CD4-positive, alpha-beta T cell treated with Interleukin-4 for 1 hour (primary cell): ENCODE results near the gene UQCRC2.
"Not testable (repeated sequence)": the region's sequence is repeated elsewhere in the genome, so short reads cannot be mapped to it uniquely, and the experiment has no call there.

Experiments used
- DNase-seq, 2 donors: peaks; one replicate each; pipeline ENCODE4 v3.0.0-alpha.2; 2020 to 2022

UQCRC2 gene

DNA sequence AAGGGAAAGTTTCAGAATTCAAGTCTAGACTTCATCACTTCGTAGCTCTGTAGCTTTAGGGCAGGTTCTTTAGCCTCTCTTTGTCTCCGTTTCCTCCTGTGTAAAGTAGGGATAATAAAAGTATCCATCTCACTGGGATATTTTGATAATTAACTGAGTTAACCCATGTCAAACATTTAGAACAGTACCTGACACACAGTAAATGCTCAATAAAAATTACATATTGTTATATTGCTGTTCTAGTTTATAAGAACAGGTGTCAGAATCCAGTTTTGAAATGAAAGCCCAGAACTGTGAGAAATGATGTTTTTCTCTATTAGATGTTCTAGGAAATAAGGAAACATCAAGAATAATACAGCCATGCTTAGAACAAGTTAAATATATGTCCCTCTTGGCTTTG lies 59.1 kb downstream of the UQCRC2 start:
- no peak for DNase-seq

DNA sequence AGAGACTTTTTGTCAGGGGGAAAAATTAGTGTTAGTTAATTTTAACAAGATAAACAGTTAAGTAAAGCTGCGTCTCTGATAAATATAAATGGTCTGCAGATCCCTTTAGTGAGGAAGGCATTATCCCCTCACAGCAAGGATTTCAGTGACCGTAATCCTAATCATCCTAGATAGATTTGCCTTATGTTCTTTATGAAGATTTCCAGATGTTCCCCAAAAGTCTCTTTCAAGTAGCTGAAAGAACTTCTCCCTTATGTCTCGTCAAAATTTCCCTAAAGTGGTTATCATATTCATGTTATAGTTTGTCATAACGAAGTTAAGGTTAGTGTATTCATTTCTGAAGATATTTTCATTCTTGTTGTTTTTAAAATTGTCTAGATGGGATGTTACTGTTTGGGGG lies 60.3 kb downstream of the UQCRC2 start:
- DNase-seq = no peak

DNA sequence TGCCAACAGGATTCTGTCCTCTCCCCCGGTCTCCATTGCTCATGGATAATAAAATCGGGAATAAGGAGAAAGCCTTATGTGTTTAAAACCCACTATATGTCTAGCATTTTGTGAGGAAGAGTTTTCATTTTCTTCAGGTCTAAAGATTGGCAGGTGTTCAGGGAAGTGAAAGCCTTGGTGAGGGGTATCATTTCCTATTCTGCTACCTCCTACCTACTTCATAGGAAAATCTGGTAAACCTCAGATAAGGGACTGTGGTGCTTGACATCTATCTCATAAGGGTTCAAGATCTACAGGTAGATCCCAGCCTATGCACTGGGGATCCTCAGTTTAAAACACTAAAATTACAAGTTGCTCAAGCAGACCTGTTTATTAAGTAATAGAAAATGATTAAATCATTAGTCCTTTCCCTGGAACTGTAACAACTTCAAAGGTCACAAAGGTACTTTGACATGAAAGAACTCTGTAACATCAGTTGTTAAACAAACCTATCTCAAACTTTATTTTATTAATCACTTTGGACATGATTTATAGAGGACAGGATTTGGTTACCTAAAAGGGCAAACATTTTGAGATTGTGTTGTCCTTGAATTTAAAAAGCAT lies 61.2 kb downstream of the UQCRC2 start:
- DNase-seq = no peak

DNA sequence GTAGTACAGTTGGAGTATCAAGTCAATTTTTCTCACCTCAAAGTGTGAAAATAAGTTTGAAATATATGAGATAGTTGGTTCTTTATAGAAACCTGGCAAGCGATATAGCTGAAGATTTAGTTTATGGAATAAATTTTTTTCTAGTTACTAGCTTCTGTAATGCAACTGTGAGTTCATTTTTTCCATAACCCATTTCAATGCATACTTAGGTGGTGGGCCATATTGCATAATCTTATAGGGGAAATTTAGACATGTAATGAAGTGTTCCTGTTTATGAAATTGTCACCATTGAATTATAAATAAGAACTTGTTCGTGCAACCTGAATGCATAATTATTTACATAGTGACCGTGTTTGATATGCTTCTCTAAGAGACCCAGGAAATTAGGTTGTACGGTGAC lies 63.8 kb downstream of the UQCRC2 start:
- DNase-seq = no peak

DNA sequence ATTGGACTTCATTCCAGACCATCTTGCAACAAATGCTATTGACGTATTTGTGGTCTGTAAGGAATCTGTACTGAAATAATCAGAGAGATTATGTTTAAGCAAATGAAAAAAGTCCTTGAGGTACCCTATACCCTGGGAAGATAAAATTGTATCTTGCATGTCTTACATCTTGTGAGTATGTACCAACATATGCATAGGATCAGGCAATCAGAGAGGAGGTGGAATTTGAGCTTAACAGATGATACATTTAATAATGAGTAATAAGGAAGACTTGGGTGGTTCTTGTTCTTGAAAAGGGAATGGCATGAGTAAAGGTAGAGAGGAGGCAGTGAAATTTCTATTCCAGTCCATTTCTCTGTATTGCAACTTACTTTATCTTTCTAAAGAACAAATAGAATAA lies 65.4 kb downstream of the UQCRC2 start:
- DNase-seq = no peak

DNA sequence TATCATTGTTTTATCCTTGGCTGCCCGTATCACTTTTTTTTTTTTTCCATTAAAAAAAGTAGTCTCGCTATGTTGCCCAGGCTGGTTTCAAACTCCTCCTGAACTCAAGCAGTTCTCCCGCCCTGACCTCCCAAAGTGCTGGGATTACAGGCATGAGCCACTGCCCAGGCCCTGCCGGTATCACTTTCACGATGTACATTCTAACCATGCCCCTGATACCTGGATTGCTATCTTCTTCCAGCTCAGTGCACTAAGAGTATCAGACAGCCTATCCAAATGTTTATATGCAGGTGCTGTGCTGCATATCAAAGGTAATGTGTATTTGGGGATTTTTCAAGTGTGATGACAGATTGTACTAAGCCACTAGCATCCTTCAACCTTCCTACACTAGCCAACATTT lies 69.0 kb downstream of the UQCRC2 start:
- DNase-seq = no peak

DNA sequence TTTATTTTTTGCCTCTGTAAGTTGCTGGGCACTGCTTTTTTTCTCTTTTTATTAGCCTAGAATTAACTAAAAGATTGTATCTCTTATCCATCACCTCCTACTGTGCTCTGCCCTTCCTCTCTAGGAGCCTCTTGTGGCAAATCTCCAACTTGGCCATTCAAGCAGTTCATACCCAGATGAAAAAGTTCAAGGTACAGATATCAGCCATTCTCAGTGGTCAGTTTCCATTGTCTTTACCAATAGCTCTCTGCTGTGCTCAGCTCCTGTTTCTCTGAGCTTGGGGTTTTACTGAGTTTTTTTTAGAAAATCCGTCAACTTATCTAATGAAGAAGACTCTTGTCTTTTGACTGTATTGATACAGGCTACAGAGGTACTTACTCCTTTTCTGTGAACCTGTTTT lies 70.3 kb downstream of the UQCRC2 start:
- DNase-seq = no peak

DNA sequence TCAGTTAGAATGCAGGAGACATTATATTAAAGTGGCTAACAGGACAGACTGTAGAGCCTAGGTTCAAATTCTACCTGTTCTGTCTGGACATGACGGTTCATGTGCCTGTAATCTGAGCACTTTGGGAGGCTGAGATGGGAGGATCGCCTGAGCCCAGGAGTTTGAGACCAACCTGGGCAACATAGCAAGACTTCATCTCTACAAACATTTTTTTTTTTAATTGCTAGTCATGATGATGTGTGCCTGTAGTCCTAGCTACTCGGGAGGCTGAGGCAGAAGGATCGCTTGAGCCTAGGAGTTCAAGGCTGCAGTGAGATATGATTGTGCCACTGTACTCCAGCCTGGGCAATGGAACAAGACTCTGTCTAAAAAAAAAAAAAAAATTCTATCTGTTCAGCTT lies 71.6 kb downstream of the UQCRC2 start:
- not testable (repeated sequence) for DNase-seq

DNA sequence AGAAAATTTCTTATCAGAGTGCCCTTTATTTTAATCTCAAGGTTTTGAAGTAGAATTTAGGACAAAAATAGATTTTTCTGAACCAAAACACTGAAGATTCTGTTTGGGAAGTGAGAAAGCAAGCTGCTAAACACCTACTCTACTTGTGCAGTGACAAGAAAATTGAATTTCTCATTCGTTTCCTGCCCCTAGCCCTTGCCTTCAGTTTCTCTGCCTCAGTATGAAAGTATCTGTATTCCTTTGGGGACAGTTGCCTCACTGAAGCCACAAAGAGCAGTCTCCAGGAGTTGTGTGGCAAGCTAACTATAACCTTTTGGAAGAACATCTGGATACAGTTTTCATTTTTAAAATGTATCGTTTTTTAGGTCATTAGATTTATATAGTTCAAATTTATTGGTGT lies 74.5 kb downstream of the UQCRC2 start:
- no peak for DNase-seq

DNA sequence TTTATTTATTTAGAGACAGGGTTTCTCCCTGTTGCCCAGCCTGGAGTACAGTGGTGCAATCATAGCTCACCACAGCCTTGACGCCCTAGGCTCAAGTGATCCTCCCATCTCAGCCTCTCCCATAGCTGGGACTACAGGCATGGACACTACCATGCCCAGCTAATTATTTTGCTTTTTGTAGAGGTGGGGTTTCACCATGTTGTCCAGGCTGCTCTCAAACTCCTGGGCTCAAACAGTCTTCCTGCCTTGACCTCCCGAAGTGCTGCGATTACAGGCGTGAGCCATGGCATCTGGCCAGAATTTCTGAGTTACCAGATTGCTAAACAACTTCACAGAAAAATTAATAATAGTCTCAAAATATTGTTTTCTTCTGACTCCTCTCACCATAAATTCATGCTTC lies 76.5 kb downstream of the UQCRC2 start:
- no peak for DNase-seq

DNA sequence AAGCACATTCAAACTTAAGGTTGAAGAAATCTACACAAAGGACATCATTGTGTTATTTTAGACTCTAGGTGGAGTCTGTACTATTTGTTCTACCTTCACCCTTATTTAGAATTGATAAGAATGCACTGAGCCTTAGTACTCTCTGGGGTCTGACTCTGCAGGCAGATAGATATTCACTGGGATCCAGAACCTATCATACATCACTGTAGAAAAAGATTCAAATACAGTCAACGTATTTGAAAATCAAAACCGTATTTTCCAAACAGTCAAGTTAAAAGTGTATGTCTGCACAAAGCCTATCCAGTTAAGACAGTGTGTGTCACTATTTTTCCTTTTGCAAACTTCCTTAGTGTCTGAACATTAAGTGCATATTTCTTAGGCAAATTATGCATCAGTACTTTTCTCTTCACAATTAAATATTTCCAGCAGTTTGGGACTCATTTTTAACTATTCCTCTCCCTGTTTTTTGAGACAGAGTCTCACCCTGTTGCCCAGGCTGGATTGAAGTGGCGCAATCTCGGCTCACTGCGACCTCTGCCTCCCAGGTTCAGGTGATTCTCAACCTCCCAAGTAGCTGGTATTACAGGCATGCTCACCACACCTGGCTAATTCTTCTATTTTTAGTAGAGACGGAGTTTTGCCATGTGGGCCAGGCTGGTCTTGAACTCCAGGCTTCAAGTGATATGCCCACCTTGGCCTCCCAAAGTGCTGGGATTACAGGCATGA lies 77.1 kb downstream of the UQCRC2 start:
- no peak for DNase-seq

DNA sequence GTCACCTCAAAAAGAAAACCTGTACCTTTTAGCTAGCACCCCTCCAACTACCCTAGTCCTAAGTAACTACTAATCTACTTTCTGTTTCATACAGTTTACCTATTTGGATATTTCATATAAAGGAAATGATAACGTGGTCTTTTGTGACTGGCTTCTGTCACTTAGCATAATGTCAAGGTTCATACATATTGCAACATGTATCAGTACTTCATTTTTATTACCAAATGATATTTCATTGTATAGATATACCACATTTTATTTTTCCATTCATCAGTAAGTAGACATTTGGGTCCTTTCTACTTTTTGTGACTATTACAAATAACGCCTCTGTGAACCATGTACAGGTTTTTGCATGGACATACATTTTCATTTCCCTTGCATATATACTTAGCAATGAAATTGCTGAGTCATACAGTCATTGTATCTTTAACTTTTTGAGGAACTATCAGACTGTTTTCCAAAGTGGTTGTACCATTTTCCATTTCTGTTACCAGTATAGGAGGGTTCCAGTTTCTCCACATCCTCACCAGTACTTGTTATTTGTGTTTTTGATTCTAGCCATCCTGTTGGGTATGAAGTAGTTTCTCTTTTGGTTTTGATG lies 78.4 kb downstream of the UQCRC2 start:
- DNase-seq = no peak
